ENCODE data around the gene CNOT3. TPM values are rescaled to one million over a fixed set of nuclear protein-coding genes. Genes with fewer than 3 reads are reported as not detected.
"Not testable (repeated sequence)": the region's sequence is repeated elsewhere in the genome, so short reads cannot be mapped to it uniquely, and the experiment has no call there.

CNOT3 gene
- total and polyA plus RNA-seq, 8 donors: 16.8 to 40.0 (median 22.5) TPM

GRCh38 chr19:54164369-54165068 is 27.0 kb downstream of the CNOT3 start:
- Histone ChIP-seq H3K4me3 (no peak overlapping the region), H3K4me1 (peaks cover 9 to 19% (median 10%) of the 10 kb centered on the region in 3 donors), H3K27me3 (no peaks in the 10 kb centered on the region), H3K27ac (no peak overlapping the region), H3K36me3 (no peaks in the 10 kb centered on the region), H3K9me3 (no peaks in the 10 kb centered on the region)
- WGBS, 2 donors: 18 to 26% methylated on average over 37 of the region's 37 CpGs
- intact Hi-C loops (cut with DNase I): no loop called here
- DNase-seq (peak in 5 of 6 donors; percentile 77 to 86 (median 79)), ATAC-seq (peak in 3 of 4 donors; percentile 3 to 35 (median 5)), FAIRE-seq (no peak)
- TF ChIP-seq, protein P1, sequence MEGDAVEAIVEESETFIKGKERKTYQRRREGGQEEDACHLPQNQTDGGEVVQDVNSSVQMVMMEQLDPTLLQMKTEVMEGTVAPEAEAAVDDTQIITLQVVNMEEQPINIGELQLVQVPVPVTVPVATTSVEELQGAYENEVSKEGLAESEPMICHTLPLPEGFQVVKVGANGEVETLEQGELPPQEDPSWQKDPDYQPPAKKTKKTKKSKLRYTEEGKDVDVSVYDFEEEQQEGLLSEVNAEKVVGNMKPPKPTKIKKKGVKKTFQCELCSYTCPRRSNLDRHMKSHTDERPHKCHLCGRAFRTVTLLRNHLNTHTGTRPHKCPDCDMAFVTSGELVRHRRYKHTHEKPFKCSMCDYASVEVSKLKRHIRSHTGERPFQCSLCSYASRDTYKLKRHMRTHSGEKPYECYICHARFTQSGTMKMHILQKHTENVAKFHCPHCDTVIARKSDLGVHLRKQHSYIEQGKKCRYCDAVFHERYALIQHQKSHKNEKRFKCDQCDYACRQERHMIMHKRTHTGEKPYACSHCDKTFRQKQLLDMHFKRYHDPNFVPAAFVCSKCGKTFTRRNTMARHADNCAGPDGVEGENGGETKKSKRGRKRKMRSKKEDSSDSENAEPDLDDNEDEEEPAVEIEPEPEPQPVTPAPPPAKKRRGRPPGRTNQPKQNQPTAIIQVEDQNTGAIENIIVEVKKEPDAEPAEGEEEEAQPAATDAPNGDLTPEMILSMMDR (IDR thresholded peaks at IDR 0.05): no peak

DNA sequence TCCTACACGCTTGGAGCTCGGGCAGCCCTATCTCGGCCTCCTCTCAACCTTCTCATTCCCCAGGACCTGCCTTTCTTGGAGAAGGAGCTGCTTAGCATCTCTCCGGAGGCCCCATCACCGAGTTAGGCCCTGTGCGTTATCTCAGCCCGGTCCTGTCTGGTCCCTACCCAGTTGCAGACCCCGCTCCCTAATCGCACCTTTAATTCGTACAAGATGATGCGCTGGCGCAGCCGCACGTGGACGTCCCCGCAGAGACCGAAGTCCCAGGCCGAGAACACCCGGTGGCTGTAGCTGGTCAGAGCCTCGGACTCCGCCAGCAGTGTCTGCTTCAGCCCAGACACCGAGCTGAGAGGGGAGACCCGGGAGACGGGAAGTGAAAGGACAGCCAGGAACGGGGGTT is 27.7 kb downstream of the CNOT3 start:
- intact Hi-C loops (cut with DNase I): no loop called here
- no peaks in the 10 kb centered on the region for H3K36me3 ChIP-seq
- TF ChIP-seq, protein P1 (IDR thresholded peaks at IDR 0.05): no peak

DNA sequence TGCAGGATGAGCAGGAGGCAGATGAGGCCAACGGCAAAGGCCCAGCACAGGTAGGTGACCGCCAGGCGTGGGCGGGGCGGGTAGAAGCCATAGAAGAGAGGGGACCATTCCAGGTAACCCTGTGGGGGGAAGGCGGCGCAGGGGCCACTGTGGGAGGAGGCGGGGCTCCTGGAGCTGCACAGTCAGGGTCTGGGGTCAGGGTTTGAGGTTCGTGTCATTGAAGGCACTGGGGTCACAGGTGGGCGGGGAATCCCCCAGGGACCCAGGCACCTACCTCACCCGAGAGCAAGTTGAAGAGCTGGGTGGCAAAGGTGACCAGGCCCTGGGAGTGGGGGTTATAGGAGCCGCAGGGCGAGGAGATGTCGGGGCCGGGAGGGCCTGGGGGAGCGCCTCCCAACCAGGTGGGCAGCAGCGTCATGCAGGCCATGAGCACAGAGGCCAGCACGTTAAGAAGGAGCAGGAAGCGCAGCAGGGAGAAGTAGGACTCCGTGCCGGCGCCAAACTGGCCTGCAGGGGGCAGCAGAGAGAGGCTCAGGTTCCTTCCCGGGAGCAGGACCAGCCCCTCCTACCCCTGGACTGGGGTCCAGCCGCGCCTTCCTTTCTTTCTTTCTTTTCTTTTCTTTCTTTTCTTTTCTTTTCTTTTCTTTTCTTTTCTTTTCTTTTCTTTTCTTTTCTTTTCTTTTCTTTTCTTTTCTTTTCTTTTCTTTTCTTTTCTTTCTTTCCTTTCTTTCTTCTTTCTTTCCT is 30.8 kb downstream of the CNOT3 start:
- Histone ChIP-seq H3K27ac (no peak overlapping the region), H3K4me1 (peaks cover 0 to 2% (median 0%) of the 10 kb centered on the region in 3 donors), H3K9me3 (no peaks in the 10 kb centered on the region), H3K4me3 (no peak overlapping the region), H3K27me3 (no peaks in the 10 kb centered on the region), H3K36me3 (no peaks in the 10 kb centered on the region)
- peak; percentile 85 to 100 (median 93) for DNase-seq
- ATAC-seq: peak; percentile 53 to 82 (median 70)
- TF ChIP-seq, protein P1 (IDR thresholded peaks at IDR 0.05): peak; percentile 85 to 97 (median 93)
- no peak for FAIRE-seq
- intact Hi-C loops (cut with DNase I): no loop called here
- 25 to 26% methylated on average over 25 of the region's 25 CpGs for WGBS, 2 donors

More for the DNA sequence above, 27.7 kb downstream of the CNOT3 start:
- FAIRE-seq (no peak), DNase-seq (no peak), ATAC-seq (no peak)
- no peaks in the 10 kb centered on the region for H3K27me3 ChIP-seq
- peaks cover 9 to 19% (median 9%) of the 10 kb centered on the region in 3 donors for H3K4me1 ChIP-seq
- no peaks in the 10 kb centered on the region for H3K9me3 ChIP-seq
- 91 to 93% methylated on average over 25 of the region's 25 CpGs for WGBS, 2 donors
- no peak overlapping the region for H3K27ac ChIP-seq
- H3K4me3 ChIP-seq: no peak overlapping the region

DNA sequence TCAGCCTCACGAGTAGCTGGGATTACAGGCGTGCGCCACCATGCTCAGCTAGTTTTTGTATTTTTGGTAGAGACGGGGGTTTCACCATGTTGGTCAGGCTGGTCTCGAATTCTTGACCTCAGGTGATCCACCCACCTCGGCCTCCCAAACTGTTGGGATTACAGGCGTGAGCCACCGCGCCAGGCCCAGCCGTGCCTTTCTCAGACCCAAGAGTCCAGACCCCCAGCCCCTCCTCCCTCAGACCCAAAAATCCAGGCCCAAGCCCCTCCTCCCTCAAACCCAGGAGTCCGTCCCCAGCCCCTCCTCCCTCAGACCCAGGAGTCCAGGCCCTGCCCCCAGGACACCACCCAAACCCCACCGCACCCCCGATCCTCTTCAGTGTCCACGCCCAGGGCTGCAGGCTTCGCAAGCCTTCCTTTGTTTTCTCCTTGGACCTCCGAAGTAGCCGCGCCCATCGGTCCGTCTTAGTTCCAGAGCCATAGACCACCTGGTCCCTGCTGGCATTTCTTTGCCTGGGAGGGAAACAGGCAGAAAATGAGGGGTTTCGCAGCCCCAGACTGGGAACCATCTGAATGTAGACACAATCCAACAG is 31.7 kb downstream of the CNOT3 start:
- no peak for ATAC-seq
- TF ChIP-seq, protein P1 (IDR thresholded peaks at IDR 0.05): no peak
- WGBS, 2 donors: 83 to 85% methylated on average over 21 of the region's 21 CpGs

DNA sequence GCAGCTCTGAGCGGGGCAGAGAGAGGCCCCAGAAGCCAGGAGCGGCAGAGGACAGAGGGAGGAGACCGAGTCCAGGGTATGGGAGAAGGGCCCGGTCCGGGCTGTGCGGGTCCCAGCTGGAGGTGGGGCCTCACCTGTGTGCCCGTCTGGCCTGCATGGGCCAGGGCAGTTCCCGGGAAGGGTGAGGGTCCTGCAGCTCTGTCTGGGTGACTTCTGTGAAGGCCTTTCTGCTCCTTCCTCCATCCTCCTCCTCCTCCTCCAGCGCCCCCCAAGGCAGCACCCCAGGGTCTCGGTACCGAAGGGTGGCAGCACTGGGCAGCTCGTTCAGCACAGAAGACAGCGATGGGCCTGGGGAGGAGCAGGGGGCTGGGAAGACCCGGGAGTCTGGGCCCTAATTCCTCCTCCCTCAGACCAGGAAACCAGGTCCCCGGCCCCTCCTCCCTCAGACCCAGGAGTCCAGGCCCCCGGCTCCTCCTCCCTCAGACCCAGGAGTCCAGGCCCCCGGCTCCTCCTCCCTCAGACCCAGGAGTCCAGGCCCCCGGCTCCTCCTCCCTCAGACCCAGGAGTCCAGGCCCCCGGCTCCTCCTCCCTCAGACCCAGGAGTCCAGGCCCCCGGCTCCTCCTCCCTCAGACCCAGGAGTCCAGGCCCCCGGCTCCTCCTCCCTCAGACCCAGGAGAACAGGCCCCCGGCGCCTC is 34.3 kb downstream of the CNOT3 start:
- 49 to 61% methylated on average over 11 to 19 of the region's 23 CpGs for WGBS, 2 donors
- not testable (repeated sequence) for H3K9me3 ChIP-seq, ATAC-seq, FAIRE-seq, H3K27ac ChIP-seq, H3K27me3 ChIP-seq, H3K4me1 ChIP-seq, H3K36me3 ChIP-seq
- peak in 2 of 6 donors; percentile 49 to 76 for DNase-seq
- peak overlapping the region in 2 of 4 donors; percentile 65 to 67 for H3K4me3 ChIP-seq
- intact Hi-C loops (cut with DNase I): loop anchor here in 2 of 3 donors (2.0 to 10.0 kb wide), 2 partner anchors 59 to 63 kb away; no protein-coding TSS in a partner anchor

More for the DNA sequence above, 31.7 kb downstream of the CNOT3 start:
- Histone ChIP-seq H3K4me3 (no peak overlapping the region), H3K36me3 (no peaks in the 10 kb centered on the region), H3K27ac (no peak overlapping the region), H3K9me3 (no peaks in the 10 kb centered on the region), H3K27me3 (no peaks in the 10 kb centered on the region), H3K4me1 (peaks cover 0 to 3% (median 0%) of the 10 kb centered on the region in 3 donors)
- intact Hi-C loops (cut with DNase I): no loop called here
- DNase-seq: peak in 3 of 6 donors; percentile 28 to 68 (median 47)
- FAIRE-seq: no peak
